ENCODE data around the gene CITED2.
"Not testable (repeated sequence)": the region's sequence is repeated elsewhere in the genome, so short reads cannot be mapped to it uniquely, and the experiment has no call there.

The CITED2 gene

DNA sequence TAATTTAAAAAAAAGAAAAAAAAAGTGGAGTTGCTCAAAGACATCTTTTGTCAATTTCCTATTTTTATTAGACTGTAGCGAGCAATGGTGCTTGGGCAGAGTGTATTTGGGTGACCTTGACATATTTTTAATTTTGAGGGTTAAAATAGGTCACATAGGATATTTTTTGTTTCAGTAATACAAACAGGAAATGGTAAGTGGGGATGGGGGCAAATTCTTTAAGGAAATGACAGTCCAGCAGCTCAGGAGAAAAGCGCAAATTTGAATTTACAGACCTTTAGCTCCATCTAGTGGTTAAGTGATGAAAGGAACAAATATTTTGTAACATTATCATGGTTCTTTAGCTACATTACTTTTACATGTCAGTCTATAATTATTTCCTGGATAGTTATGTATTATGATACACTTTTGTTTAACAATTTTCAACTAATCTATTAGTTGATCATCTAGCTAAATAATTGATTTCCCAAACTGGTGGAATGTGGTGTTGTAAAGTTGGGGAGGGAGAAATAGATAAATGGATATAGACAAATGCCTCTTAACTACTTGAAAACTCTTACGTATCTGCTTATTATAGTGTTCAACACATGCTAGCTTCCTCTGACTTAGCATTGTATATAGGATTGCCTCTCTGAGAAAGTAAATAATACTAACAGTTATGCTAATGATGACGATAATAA, 10.0 kb downstream of the CITED2 start:
- peak in 1 of 5 donors; percentile 65 for DNase-seq

DNA sequence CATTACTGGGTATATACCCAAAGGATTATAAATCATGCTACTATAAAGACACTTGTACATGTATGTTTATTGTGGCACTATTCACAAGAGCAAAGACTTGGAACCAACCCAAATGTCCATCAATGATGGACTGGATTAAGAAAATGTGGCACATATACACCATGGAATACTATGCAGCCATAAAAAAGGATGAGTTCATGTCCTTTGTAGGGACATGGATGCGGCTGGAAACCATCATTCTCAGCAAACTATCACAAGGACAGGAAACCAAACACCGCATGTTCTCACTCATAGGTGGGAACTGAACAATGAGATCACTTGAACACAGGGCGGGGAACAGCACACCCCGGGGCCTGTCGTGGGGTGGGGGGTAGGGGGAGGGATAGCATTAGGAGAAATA, 10.7 kb downstream of the CITED2 start:
- not testable (repeated sequence) for DNase-seq

DNA sequence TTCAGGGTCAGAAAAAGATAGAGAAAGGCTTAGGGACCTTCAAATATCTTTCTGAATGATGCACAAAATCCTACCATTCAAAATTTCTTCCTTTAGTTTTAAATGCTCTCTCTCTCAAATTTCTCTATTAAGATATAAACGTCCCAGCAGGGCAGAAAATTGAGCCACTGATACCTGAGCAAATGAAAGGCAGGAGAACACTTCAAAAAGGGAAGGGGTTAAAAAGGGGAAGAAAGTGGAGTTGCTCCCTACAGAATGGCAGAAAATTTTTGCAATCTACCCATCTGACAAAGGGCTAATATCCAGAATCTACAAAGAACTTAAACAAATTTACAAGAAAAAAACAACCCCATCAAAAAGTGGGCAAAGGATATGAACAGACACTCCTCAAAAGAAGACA, 11.3 kb downstream of the CITED2 start:
- DNase-seq: not testable (repeated sequence)

DNA sequence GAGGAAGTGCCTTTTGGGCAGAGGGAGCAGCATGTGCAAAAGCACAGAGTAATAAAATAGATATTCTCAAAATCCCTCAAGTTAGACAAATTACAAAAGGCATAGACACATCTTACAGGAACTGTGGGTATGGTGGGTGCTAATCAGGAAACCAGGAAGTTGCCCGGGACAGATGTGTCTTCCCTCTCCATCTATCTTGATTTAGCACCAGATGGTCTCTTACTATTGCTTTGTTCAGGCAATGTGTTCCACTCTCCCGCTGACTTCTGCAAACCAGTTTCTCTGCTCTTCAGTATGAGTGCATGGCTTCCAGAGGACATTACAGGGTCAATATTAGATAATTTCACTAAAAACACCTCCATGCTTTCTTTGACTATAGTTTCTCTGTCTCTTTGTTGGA, 13.2 kb downstream of the CITED2 start:
- no peak for DNase-seq

DNA sequence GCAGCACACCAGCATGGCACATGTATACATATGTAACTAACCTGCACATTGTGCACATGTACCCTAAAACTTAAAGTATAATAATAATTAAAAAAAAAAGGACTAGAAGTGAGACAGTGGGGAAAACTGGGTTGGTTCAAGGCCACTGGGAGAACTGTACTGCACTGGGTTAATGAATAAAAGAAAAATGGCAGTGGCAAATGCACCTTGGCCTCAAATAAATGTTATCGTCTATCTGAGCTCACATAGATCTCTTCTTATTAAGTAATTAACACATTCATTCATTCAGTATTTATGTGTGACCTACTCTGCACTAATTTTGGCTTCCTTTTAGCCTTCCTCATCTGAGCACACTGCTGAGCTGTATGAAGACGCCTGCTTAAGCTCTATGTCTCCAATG, 17.5 kb downstream of the CITED2 start:
- no peak for DNase-seq

DNA sequence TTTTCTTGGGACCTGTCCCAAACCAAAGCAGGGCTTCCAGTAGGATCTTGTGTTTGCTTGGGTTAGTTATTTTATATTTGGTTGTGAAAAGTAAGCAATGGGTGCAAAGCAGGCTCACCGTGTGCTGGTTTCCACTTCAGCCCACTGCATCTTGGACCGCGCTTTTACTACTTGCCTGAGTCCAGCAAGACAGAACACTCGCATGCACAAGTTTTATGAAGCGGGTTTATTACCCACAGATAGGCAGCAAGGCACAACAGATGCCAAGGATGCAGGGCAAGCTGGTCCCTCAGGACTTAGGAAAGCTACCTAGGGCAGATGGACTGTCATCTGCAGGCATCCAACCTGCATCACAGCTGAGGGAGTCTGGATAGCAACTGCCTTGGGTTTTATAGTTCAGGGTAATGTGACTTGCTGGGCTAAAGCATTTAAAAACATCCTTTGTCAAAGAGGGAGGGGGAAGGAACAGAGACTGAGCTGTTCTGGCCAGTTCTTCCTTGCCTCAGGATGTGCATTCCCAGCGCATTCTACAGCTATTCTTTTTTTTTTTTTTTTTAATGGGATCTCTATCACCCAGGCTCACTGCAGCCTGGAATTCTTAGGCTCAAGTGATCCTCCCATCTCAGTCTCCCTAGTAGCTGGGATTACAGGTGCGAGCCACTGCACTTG, 18.5 kb downstream of the CITED2 start:
- DNase-seq: no peak

DNA sequence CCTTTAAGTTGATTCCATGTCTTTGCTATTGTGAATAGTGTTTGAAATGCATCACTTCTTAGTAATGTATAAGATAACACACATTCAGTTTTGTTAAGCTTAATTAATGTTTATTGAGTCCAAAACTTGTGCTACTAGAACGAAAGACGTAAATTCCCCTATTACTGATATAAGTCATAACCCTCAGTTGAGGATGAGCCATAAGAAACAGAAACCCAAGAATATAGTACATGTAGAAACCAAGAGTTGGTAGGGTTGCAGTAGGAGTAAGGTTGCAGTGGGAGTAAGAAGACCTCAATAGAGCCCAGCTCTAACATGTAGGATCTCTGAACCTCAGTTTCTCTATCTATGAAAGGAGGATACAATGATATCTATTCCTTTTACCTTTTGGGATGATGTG, 19.3 kb downstream of the CITED2 start:
- DNase-seq: no peak

DNA sequence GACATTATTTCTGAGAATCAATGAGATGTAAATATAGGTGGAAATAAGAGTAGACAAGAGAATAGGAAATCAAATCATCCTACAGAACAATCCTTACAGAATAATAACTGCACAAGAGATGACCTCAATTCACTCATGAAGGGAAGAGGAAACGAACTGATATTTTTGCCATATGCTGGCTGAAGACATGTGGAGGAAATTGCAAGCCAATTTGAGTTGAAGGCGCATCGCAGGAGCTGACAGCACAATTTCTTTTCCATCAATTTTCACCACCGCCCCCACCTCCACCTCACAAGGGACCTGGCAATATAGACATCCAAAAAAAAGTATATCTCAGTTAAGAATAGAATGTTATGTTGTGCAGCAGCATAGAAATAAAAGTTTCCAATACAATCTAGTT, 20.3 kb downstream of the CITED2 start:
- no peak for DNase-seq

DNA sequence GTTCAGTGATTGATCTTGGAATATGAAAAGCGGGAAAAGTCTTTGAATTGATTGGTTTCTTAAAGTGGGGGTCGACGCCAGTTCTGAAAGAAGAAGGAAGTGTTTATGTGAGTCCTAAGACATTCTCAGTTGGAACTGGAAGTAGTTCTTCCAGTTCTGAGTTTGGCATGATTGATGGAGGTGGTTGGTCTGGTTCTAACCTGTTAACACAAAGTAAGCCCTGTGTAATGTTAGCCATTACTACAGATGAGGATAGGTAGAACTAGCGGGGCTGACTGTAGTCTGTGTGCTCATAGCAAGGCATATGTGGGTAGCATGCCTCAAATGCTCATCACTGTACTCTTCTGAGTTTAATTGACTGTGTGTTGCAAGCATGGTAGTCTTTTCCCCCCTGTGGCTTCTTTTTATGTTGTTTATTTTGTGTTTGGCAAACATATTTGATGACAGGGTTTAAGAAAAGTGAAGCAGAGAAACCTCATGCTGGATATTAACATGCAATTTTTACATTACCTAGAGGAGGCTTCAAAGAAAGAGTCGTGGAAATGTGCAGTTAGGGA, 24.9 kb downstream of the CITED2 start:
- DNase-seq: no peak

DNA sequence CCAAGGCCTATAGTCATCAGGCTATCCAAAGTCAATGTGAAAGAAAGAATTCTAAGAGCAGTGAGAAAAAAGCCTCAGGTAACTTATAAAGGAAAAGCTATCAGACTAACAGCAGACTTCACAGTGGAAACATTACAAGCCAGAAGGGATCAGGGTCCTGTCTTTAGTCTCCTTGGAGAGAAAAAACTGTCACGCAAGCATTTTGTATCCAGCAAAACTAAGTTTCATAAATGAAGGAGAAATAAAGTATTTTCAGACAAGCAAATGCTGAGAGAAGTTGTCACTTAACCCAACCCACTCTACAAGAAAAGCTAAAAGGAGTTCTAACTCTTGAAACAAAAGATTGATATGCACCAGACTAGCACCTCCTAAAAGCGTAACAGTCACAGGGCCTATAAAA, 28.1 kb downstream of the CITED2 start:
- no peak for DNase-seq

DNA sequence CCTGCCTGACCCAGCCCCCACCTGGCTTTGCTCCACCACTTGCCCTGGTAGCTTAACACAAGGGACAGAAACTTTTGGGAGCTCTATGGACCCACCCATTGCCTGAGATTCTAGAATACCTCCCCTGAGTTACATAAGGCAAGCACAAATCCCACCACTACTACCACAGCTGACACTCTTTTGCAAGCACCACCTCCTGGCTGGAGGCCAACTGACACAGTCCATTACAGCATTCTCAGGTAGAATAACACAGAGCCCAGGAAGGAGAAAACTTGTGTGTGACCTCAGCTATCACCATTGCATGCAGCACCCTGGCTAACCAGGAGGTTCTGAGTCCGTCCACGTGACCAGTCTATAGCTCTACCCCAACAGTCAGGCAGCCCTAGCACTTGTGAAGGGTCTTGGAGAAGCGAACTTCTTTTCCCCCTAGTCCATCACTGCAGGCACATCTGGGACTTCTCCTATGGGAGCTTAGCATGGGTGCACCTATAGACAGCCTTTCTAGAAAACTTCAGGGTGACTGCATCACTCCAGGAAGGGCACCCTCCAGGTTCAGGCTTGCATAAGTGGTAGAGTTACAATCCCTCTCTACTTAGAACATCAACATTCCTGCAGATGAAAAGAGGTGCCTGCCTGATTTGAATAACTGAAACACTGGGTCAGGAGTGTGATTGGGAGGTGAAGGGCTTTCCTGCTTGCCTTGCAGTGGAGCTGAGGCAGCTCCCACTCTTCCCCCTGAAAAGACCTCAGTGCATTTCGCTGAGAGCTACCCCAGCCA, 30.1 kb downstream of the CITED2 start:
- DNase-seq: no peak

DNA sequence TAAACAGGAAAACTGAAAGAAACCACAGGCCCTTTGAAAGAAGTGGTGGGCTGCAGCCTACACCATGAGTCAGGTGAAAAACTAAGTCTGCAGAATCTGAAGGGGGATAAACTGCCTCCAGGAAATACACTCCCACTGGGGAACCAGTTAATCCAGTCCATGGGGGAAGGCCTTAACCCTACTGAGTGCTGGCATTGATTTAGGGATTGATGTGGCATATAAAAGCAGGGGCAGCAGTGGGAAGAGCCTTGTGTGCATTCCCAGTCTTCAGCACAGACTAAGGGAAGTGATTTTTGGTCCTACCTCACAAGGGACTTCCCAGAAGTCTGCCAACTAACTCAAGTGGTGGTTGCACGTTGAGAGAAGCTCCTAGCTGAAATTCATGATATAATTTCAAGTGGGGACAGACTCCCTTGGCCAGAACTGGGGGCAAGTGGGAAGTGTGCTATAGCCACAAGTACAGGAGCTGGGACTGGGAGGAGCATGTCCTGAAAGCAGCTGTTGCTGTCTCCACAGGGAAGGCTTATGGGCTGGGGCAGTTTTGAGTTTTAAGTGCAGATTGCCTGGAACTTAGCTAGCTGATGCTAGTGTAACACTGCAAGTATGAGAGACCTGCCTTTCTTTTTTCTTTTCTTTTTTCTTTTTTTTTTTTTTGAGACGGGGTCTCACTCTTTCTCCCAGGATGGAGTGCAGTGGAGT, 31.2 kb downstream of the CITED2 start:
- DNase-seq: no peak

DNA sequence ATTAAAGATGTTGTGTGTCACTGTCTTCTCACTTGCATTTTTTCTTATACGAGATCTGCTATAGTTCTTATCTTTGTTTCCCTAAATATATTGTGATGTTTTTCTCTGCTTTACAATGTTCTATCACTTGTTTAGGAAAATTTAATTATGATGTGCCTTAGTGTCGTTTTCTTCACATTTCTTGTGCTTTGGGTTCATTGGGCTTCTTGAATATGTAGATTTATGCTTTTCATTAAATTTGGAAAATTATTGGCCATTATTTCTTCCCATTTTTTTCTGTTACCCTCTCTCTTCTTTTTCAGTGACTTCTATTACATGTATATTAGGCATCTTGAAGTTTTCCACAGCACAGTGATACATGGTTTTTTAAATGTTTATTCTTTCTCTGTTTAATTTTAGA, 33.4 kb downstream of the CITED2 start:
- DNase-seq: no peak

DNA sequence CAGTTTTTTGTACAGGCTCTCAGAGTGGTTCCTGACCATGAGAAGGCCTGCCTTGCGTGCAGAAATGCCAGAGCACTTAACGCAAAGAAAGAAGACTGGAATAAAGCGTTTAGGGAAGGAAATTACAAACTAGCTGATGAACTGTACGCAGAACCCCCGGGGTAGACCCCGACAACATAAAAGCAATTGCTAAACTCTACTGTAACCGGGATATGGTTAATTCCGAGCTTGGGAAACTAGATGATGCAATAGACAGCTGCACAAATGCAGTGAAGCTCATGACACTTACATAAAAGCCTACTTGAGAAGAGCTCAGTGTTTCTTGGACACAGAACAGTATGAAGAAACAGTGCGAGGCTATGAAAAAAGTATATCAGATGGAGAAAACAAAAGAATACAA, 35.7 kb downstream of the CITED2 start:
- no peak for DNase-seq

DNA sequence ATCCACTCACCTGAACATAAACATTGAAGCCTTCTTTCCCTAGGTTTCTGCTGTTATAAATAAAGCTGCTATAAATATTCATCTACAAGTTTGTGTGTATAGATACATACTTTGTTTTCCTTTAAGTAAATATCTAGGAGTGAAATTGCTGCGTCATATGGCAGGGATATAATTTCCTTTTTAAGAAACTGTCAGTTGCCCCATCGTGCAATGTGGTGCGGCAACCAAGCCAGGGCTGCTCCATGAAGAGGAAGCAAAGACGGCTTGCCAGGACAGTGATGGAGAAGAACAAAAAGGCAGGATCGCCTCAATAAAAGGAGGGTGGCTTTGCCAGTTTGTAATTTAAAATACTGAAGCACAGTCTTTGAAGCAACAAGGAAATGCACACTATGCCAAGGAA, 36.6 kb downstream of the CITED2 start:
- no peak for DNase-seq

DNA sequence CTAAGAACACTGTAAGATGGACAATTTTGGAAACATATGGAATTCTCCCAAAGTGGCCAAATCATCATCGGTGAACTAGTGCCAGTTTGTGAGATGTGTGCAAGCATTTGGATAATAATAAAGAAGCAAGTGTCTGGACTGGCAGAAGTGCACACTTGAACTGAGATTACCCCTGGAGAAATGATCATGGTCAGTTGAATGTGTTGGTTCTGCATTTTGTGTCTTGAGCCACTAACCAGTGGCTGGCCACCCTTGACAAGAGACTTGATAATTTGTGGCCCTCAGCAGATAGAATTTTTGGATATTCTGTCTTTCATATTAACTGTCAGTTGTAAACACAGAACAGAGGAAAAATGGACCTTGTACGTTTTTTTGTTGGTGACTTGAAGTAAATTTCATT, 37.4 kb downstream of the CITED2 start:
- no peak for DNase-seq

DNA sequence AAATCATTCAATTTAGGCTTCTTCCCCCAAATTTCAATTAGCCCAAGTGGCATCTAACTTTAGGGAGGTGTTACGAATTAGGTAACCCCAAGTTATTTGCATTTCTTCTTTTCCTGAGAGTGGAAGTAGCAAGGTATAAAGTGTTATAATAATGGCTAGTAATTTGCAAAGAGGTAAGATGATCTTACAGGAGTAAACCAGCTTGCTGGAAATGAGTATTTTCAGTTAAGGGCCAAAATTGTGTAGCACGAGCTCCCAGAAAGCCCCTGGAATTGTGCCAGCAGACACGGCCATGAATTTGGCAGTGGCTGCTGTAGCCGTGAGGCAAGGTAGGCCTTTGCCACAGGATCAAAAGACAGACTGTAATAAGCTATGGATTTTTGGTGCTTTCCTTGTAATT, 38.0 kb downstream of the CITED2 start:
- no peak for DNase-seq

DNA sequence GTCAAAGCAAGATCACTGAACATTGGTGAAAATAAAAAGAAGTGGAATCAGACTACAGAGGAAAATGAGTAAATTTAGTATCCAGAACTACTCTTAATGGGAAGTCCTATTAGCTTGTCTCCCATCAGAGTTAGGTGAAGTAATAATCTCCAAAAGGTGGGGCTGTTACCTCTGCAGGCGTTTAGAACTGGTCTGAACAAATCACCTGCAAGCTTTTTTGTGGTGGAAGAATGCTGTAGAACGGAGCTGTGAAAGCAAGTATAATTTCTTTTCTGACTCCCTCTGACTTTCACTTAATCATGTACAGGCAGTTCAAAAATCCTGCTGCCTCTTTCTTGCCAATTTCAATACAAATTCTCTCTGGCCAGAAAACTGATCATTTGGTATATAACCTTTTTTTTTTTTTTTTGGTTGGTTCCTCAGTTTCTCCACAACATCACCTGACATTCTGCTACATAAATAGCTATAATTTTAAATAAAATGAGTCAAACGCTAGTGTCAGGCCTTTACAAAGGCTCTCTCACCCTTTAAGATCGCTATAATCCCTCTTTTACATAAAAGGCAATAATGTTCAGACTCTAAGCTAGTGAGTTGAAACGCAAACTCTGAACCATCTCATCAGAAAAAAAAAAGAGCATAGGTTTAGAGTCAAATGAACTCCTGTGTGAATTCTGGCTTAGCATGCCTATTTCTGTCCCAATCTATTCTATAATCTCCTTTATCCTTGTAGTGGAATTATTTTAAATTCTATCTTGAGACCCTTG, 38.8 kb downstream of the CITED2 start:
- DNase-seq: no peak

DNA sequence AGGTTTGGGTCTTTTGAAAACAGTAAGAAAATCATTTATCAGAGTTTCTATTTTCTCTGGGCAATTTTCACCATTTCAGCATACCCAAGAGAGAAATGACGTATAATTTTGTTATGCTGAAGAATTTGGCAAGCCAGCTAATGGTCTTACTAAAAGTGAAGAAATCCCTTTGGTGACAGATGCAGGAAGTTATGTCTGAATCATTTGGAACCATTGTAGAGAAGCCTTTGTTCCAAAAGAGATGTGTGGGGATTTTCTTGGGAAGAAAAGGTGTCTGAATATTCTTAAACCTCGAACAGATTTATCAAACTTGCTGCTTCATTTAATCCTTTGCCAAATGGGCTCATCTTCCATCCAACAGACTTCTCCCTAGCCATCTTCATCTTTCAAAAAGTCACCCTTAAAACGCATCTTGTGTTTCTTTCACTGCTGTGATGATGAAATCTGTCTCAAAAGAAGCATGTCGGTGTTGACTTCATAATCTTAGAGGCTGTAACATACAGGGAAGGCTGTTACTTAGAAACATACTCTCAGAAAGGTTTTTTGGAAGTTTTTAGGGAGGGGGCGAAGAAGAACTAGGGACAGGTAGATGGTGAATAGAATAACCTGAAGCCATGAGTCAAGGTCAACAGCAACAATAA, 39.5 kb downstream of the CITED2 start:
- no peak for DNase-seq

DNA sequence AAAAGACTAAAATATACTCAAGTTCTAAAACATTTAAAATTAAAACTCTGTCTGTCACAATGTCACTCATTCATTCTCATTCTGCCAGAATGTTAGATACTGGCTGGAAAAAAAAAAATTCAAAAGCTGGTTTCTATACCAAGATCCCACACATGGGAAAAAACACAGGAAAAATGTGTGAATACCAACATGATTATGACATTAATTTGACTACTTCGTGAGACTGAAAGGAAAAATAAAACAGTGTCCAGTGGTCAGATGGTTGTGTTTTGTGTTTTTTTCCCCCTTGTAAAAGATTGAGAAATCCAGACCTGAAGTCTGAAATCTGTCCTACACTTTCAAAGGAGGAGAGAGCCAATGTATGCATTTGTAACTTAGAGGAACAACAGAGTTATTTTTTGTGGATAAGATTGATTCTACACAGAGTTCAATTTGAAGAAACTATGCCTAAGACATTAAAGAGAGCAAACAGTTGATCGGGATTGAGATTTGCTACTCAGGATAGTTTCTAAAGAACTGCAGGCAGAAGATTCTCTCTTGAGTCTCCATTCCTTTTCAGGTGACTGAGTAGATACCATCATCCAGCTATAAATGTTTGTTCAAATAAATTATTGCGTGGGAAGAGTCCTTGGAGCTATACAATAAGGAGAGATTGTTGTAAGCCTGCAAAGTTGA, 43.5 kb downstream of the CITED2 start:
- no peak for DNase-seq

DNA sequence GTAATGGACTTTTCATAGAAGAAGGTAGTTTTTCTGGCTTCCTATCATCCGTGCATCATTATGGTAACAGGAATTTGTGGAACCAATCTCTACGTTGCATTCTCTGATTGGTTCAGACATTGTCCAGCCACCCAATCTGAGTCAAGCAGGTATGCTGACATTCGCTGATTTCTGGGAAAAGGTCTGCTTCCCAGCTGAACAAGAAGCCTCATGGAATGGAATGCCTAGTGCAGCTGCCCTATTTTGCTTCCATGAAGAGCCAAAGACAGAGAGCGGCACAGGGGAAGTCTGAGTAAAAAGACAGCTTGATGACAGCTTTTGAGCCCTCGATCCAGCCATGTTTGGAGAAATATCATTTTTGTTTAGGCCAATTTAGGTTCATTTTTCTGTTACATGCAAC, 44.1 kb downstream of the CITED2 start:
- no peak for DNase-seq

Data from T-helper 1 cell (primary cell).